GM12892 (cell line): ENCODE data around the gene CNGA2.

Experiments used
- DNase-seq: peaks from one replicate; pipeline ENCODE4 v3.0.0; 2011; ENCODE audit not compliant: insufficient read length
- FAIRE-seq: peaks from 2 replicates; lab custom pipeline; 2011; peaks lifted over from hg19 to GRCh38; lab: Jason Lieb, UNC
- POLR2A ChIP-seq: IDR thresholded peaks from 2 replicates; pipeline ENCODE4 v1.6.1; 2011; ENCODE audit warnings: low read depth, low read length, control low read depth
- POLR2AphosphoS5 ChIP-seq: IDR thresholded peaks from 2 replicates; pipeline ENCODE4 v1.6.1; 2011; ENCODE audit warnings: low read depth, low read length, control low read depth
- TAF1 ChIP-seq: IDR thresholded peaks from 2 replicates; pipeline ENCODE4 v1.6.1; 2011; ENCODE audit warnings: low read depth, mild to moderate bottlenecking, control low read depth, low read length, borderline replicate concordance

Gene CNGA2

GRCh38 chrX:151790481-151791160 lies 56.1 kb downstream of the CNGA2 start:
- no peak for DNase-seq
- FAIRE-seq = no peak
- TF ChIP-seq POLR2AphosphoS5 (no peak), TAF1 (no peak), POLR2A (no peak)

- DNase-seq (no peak), FAIRE-seq (no peak)
- TF ChIP-seq TAF1 (no peak), POLR2A (no peak), POLR2AphosphoS5 (no peak)
These were observed 57.4 kb downstream of the CNGA2 start for GRCh38 chrX:151791961-151792360.

DNA sequence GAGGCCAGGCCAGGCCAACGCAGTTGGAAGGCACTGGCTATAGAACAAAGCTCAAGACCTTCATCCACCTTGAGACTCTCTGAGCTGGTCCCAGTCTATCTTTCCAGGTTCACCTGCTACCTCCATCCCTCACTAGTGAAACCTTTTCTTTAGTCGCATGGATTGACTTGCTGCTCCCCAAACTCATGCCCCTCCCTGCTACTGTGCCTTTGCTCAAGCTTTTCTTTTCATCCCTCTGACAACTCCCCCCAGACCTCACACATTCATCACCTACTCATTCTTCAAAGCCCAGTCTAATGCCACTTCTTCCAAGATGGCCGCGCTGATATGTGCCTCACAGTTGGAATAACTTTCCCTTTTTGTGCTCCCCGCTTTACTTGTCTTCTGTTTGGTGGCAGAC lies 58.0 kb downstream of the CNGA2 start:
- no peak for DNase-seq
- TF ChIP-seq POLR2A = no peak
- TF ChIP-seq POLR2AphosphoS5 = no peak
- no peak for TF ChIP-seq TAF1
- FAIRE-seq = no peak

- FAIRE-seq (no peak), DNase-seq (no peak)
- no peak for TF ChIP-seq POLR2A
These were observed 59.3 kb downstream of the CNGA2 start for GRCh38 chrX:151793886-151794285.
